NOMO-1 (cell line): ENCODE measurements around the gene KRTAP12-1.
"Not testable (repeated sequence)": the region's sequence is repeated elsewhere in the genome, so short reads cannot be mapped to it uniquely, and the experiment has no call there.

Experiments
- DNase-seq, 2 experiments: peaks; one replicate each; lab custom pipeline; 2025; ENCODE audit not compliant: unreplicated experiment in 2 of 2; lab: John Stamatoyannopoulos, UW

Gene KRTAP12-1

DNA sequence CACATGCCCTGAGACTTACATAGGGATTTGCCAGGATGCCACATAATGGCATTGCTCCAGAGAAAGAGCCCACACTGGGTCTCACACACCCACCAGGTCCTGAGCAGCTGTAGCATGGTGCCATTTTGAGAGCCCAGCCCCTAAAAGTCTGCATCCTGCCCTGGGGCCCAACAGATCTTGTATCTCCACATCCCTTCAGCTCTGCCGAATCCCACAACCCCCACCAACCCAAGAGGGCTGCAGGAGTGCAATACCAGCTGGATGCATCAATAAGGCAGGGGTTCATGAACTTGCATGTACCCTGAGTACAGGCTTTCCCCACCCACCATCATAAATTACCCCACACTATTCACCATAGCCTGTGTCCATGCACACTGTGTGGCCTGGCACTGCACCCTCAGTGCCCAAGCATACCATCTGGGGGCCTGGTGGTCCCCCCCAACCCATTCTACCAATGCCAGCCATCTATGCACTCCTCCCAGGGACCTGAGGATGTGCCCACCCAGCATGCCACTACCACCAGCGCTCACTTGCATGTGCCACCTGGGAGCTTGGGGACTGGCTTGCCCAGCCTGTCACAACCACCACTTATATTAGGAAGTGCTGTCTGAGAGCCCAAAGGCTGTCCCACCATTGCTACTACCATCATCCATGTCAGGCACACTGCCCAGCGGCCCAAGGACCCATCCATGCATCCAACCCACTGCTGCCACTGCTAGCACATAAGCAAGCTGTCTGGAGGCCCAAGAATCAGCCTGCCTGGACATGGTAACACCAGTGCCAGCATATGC, 11.1 kb downstream of the KRTAP12-1 start:
- DNase-seq = no peak

DNA sequence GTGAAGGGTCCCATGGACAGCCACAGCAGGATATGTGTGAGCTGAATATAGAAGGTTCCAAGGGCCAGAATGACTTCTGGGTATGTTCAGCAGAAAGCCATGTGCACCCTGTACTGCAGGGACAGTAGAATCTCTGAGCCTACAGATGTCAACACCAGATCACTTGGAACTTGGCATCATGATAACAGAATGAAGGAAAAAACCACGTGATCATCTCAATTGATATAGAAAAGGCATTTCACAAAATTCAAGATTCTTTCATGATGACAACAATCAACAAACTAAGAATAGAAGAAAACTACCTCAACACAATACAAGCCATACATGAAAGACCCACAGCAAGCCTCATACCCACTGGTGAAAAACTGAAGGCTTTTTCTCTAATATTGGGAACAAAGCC, 14.4 kb downstream of the KRTAP12-1 start:
- no peak for DNase-seq

DNA sequence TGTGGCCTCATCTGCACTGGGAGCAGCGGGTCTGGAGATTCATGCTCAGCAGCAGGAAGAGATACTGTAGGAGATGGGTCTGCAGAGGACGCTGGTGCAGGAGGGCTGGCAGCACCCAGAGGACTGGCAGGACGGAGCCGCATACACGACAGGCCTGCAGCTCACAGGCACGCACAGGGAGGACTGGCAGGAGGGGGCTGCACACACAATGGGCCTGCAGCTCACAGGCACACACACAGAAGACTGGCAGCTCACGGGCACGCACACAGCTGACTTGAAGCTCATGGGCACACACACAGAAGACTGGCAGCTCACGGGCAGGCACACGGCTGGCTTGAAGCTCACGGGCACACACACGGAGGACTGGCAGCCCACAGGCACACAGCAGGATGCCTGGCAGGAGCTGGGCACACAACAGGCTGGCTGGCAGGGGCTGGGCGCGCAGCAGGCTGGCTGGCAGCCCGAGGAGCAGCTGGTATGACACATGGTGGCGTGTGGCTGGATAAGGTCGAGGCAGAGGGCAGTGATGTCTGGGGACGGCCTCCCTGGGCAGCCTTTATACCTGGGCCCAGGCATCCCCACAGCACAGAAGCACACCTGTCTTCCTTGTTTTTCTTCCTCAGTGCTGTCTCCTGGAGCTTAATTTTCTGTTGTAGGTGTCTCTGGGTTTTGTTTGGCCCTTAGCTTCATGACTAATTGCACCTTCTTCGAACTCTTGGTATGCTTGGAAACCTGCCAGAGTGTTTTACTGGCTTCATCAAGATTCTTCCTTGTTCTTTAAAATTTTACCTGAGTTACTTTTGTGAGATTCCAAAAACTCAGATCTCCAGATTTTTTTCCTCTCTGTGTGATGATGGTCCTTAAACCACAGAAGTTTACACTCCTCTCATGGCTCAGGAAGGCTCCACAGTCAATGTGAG, 15.3 kb downstream of the KRTAP12-1 start, which contains the start of gene KRTAP12-2:
TSS of gene KRTAP12-2 (minus strand) at position 527 of the 920 bp plus-strand sequence. CDS start at position 486, 41 bp downstream.
- no peak for DNase-seq

DNA sequence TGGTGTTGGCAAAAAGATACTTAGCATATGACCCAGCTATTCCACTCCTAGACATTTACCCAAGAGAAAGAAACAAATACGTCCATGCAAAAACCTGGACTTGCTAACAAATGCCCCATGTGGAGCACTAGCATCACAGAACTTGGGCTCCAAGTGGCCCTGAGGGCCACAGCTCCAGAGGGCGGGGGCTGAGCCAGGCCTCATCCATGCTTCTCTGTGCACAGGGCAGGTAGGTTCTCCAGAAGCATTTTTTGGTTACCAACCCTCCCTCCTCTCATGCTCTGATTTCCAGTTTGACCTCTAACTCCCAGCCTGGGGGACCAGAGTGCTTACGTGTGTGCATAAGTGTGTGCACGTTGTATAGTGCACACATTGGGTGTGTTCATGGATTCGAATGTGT, 17.3 kb downstream of the KRTAP12-1 start:
- no peak for DNase-seq

DNA sequence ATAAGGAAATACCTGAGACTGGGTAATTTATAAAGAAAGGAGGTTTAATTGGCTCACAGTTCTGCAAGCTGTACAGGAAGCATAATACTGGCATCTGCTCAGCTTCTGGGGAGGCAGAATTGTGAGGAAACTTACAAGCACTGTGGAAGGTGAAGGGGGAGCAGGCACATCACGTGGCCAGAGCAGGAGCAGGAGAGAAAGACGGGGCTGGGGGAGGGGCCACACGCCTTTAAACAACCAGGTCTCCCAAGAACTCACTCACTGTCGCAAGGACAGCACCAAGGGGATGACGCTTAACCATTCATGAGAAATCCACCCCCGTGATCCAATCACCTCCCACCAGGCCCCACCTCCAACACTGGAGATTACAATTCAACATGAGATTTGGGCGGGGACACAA, 20.4 kb downstream of the KRTAP12-1 start:
- not testable (repeated sequence) for DNase-seq

DNA sequence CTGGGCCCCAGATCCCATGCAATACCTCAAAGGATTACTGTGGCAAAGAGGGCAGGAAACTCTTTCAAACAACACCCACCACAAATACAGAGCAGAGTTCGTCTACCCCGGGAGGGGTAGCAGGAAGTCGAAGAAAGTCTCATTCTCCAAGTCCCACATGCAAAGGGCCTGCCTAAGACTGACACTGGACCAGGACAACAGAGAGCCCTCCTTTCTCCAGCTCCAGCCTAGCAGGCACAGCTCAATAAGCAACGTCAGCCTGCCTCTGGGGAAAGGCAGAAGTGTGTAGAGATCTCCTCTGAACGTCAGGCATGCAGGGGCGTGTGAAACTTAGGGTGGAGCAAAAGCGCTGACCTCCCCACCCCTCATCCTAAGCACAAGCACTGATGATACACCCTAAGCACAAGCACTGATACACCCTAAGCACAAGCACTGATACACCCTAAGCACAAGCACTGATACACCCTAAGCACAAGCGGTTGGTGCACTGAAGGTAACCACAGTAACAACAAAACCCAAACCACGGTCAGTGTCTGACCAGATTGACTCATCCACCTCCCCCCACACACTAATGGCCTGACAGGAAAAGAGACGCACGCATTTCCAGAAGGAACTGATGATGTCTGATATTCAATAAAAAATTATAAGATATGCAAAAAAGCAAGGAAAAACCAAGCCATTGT, 22.9 kb downstream of the KRTAP12-1 start:
- DNase-seq = peak; percentile 1 to 7

DNA sequence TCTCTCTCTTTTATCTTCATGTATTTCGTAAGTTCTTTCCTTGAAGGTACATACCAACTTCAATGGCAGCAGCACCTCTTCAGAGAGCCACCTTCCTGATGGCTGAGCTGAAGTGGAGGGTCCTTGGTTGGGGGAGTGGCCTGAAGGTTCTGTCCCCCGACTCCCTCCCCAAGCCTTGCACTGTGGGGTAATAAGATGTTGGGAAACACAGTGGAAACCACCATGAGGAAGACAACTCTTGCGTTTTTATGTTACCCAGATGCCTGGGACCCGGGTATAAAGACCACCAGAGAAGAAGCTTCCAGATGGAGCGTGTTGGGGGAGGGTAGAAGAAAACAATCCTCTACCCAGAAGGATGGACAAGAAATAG, 23.4 kb downstream of the KRTAP12-1 start:
- DNase-seq = no peak

DNA sequence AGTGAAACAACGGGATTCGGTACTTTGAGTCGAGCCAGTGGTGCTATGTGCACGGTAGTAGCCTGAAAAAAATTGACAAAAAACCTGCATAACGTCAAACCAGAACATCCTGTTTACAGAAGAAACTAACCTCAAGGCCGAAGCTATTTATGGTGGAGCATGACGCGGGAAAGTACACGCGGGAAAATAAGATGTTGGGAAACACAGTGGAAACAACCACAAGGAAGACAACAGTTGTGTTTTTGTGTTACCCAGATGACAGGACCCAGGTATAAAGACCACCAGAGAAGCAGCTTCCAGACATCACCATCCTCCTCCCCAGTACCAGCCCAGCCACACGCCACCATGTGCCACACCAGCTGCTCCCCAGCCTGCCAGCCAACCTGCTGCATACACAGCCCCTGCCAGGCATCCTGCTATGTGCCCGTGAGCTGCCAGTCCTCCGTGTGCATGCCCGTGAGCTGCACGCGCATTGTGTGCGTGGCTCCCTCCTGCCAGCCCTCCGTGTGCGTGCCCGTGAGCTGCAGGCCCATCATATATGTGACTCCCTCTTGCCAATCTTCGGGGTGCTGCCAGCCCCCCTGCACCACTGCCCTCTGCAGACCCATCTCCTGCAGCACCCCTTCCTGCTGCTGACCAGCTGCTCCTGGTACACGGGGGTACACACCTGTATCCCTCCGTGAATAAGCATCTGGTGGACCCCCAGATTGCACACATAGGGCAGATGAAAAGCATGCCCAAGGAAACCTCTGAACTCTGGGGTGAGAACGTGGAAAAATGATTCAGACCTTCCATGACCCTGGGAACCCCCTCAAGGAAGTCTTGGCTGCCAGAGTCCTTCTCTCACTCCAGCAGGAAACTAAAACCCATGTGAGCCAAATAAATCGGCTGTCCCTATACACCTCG, 24.1 kb downstream of the KRTAP12-1 start, which contains the start of gene KRTAP12-3:
TSS of gene KRTAP12-3 (plus strand) at position 298 of the 906 bp plus-strand sequence. CDS start at position 346, 48 bp downstream.
- no peak for DNase-seq

DNA sequence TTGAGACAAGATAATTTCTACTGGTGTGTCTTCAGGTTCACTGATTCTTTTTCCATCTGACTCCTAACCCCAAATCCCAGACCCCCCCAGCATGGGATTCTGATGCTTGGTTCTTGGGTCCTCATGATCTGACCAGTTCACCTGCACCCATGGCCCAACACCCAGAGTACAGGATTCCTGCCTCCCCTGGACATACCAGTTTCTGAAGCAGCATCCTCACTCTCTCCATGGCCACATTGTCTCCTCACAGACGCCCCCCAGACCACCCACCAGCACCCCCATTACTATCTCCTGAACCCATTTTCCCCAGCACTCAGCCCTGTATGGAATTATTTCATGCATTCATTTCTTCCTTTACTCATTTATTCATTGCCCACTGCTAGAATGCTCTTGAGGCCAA, 25.1 kb downstream of the KRTAP12-1 start:
- no peak for DNase-seq

DNA sequence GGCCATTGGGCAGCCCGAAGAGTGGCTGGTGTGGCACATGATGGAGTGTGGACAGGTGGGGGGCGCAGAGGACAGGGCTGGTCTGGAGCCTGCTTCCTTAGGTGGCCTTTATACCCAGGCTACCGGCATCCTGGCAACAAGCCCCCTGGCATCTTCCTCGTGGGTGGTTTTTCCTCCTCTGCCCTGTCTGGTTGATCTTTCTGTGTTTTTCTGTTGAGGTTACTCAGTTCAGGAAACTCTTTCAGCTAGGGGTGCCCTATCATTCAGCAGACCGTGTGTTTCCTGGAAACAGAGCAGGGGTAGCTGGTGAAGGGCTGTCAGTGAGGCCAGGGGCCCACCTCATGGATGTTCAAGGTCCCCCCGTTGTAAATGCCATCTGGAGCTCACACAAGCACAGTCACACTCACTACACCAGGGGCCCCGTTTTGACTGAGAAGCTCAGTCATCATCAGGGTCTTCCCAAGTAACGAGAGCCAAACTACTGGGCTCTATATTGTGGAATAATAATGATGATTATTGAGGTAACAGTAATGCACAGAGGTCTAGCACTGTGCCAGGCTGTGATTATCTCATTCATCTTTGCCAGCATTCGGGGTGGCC, 27.3 kb downstream of the KRTAP12-1 start, which contains the start of gene KRTAP12-4:
TSS of gene KRTAP12-4 (minus strand) at position 84 of the 600 bp plus-strand sequence. CDS start at position 39, 45 bp downstream.
- DNase-seq = no peak

DNA sequence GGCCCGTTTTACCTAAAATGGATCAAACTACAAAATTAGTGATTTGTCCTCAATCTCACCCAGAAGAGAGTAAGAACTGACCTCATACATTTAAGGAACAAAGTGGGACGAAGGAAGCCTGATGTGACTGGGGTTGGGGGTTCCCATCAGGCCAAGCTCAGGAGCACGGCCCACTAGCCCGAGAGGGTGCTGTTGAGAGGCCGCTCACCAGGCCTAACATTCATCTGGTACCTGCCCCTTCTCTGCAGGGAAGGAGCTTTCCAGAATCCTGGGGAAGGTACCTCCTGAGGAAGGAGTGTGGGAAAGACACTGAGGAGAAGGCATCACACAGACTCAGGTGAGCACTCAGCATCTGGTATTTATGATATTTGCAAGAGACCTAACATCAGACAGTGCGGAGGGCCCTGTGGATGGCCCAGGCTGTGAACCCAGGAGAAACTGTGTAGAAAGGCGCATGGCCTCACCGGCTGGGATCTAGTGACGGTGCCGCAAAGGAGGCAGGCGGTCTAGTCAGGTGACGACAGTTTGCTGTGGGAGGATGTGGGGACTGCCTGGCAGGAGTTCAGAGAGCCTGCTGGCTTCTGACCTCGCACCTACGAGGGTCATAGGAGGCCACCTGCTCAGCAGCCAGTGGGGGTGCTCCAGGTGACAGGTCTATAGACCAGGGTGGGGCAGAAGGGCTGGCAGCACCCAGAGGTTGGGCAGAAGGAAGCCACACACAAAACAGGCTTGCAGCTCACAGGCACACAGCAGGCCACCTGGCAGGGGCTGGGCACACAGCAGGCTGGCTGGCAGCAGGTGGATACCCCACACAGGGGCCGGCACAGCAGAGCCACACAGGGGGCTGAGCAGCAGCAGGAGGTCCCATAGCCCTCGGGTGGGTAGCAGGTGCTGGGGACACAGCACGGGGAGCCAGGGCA, 28.0 kb downstream of the KRTAP12-1 start:
- no peak for DNase-seq

DNA sequence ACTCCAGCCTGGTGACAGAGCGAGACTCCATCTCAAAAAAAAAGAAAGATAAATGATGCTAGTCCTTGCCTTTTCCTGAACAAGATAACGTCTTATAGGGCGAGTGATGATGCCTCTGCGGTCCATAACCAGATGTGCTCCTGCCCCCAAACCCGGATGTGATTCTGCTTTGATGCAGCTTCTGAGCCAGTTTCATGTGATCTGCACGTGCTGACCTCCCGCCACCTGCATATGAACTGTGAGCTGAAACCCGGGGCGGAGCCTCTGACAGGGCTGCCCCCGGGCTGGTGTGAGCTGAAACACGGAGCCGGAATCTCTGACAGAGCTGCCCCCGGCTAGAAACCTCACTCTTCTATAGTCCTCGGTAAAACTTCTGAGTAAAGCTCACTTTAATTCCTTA, 28.8 kb downstream of the KRTAP12-1 start:
- no peak for DNase-seq

DNA sequence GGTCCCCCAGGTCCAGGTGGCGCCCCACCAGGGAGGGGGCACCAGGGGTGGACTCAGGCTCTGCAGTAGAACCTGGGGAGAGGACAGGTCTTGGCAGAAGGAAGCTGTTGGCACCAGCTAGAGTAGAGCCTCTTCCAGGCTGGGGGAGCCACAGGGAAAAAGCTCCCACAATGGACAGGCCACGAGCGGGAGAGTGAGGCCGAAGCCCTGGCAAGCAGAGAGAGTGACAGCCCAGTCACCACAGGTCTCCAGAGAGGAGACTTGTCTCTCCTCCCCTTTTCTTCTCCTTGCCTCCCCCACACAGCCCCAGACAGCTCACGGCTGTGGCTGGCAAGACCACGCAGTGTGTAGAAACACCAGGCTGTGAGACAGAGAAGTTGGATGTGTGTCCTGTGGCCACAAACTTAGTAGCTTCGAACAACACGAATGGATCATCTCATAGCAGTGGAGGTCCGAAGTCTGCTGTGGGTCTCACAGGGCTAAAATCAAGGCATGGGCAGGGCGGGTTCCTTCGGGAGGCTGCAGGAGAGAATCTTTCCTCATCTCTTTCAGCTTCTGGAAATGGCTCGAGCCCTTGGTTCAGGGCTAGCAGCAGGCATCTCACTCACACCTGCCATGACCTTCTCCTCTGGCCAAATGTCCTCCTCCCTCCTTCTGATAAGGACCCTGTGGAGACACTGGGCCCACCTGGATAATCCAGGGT, 30.8 kb downstream of the KRTAP12-1 start:
- DNase-seq = no peak

DNA sequence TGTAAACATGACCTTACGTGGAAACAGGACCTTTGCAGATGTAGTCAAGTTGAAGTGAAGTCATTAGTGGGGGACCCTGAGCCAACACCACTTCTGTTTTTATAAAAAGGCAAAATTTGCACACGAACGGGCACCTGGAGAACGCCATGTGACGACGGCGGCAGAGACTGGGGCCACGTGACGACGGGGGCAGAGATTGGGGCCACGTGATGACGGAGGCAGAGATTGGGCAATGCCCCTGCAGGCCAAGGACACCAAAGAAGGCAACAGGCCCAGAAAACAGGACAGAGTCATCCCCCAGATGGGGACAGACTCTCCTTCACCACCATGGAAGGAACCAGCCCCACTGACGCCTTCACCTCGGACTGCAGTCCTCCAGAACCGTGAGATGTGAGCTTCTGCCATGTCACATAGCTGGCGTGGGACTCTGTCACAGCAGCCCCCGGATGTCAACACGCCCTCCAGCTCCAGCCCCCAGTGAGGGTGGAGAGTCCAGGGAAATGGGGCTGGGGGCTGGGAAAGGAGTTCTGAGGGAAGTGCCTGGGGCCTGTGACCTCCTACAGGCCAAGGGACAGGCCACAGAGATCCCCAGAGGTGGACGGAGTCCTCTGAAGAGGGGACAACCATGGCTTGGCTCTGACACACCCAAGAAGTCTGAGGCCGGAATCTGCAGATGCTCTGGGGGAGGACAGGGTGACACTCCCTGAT, 31.5 kb downstream of the KRTAP12-1 start:
- no peak for DNase-seq

DNA sequence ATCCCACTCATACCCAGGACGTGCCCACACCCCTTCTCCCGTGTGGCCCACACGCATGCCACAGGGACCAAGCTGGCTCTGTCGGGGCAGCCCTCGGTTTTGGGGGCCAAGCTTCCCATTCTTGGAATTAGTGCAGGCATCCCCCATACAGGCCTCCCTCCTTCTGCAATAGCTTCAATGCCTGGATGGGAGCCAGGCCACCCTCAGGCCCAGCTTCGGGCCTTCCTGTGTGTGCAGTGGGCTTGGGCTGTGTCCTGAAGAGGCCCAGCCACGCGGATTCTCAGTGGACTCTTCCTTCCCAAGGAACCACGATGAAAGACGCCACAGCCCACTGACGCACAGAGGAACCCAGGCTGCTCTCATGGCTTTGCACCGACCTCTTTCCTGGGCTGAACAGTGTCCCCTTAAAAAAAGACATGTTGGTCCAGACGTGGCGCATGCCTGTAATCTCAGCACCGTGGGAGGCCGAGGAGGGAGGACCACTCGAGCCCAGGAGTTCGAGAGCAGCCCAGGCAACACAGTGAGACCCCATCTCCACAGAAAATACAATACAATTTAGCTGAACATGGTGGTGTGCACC, 32.4 kb downstream of the KRTAP12-1 start:
- no peak for DNase-seq

DNA sequence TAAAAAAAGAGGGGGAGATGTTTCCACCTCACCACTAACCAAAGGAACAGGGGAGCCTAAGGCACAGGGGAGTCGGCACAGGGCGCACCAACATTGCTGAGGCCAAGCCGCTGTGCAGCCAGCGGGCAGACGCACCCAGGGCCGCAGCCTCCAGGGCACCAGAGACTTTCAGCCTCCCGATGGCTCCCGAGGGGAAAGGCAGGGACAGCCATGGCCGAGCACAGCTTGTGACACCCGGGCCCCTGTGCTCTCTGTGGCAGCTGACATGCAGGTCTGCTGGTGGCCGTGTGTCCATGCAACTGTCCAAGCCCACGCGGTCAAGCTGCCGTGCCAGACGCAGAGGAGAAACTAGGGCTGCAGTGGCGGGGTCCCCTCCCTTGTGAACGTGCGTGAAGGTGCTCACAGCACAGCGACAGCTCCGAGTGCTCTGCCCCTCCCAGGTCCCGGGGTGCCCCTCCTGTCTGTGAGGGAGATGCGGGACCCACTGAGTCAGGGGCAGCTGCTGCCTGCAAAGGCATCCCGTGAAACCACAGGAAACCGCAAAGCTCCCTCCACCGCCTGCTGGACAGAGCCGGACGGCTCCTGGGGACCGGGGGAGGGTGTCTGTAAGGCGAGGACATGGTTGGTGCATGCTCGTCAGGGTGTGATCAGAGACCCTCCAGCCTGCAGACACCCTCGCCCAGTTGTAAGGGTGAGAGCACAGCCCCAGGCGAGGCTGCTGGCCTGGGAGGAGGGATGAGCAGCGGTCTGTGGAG, 33.2 kb downstream of the KRTAP12-1 start:
- DNase-seq = no peak
